ENCODE measurements around the gene RNF207.

Gene RNF207

DNA sequence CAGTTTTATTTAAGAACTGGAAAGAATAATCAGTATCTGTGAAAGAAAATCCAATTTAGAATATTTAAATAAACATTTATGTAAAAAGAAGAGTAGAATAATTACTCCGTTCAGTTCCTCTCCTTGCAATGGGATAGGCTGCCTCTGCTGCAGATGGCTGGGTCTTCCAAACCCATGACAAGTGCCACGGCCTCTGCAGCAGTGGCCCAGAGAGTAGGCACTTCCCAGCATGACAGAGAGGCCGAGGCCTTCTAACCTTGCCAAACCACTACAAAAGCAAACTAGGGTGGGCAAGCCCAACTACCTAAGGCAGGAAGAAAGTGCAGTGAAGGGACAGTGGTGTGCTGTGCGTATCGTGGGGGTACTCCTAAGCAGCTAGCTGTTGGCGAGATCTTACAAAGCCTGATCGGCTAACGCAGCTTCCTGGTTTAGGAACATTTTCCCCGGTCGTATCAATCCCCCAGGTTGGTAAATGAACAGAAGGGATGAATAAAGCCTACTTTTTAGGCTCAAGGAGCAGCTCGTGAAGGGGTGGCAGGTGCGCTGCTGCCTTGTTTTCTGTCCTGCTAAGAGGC is 15.4 kb downstream of the RNF207 start:
- no peaks in the 10 kb centered on the region for H3K9me3 ChIP-seq (ENCODE audit: control insufficient read depth, low read length)
- no peak overlapping the region for H3K4me3 ChIP-seq (ENCODE audit: low read depth, low read length)
- no peak overlapping the region for H3K9ac ChIP-seq
- no peaks in the 10 kb centered on the region for H3K4me1 ChIP-seq
- no peaks in the 10 kb centered on the region for H3K79me2 ChIP-seq
- H3K27ac ChIP-seq, result no peak overlapping the region
- no peaks in the 10 kb centered on the region for H3K36me3 ChIP-seq (ENCODE audit: control insufficient read depth, insufficient read depth, low read length)
- H3K4me2 ChIP-seq (ENCODE audit: low read length), result no peak overlapping the region
- TF ChIP-seq, protein P1, sequence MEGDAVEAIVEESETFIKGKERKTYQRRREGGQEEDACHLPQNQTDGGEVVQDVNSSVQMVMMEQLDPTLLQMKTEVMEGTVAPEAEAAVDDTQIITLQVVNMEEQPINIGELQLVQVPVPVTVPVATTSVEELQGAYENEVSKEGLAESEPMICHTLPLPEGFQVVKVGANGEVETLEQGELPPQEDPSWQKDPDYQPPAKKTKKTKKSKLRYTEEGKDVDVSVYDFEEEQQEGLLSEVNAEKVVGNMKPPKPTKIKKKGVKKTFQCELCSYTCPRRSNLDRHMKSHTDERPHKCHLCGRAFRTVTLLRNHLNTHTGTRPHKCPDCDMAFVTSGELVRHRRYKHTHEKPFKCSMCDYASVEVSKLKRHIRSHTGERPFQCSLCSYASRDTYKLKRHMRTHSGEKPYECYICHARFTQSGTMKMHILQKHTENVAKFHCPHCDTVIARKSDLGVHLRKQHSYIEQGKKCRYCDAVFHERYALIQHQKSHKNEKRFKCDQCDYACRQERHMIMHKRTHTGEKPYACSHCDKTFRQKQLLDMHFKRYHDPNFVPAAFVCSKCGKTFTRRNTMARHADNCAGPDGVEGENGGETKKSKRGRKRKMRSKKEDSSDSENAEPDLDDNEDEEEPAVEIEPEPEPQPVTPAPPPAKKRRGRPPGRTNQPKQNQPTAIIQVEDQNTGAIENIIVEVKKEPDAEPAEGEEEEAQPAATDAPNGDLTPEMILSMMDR (IDR thresholded peaks at IDR 0.05), result no peak
- H2AFZ ChIP-seq, result no peak overlapping the region
- H3K27me3 ChIP-seq (ENCODE audit: control insufficient read depth, insufficient read depth, low read length), result no peaks in the 10 kb centered on the region

DNA sequence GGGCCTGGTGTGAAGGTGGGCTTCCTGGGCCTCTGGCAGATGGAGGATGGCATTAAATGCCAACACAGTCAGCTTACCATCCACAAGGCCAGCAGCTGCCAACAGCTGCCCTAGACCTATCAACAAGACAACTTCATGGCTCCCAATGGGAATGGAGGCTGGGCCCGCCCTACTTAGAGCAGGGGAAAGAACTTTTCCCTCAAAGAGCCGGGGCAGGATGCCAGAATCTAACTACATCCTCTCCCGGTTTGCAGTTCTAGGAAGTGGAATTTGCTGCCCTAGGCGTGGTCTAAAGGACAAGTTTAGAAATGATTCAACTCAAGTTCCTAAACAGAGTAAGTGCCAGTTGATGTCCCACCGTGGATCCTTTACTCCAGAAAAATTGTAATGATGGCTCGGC is 16.7 kb downstream of the RNF207 start:
- Histone ChIP-seq H3K27ac (peak overlapping the region; percentile 60), H3K36me3 (ENCODE audit: control insufficient read depth, insufficient read depth, low read length) (no peaks in the 10 kb centered on the region), H3K9me3 (ENCODE audit: control insufficient read depth, low read length) (no peaks in the 10 kb centered on the region), H3K27me3 (ENCODE audit: control insufficient read depth, insufficient read depth, low read length) (no peaks in the 10 kb centered on the region), H3K79me2 (no peaks in the 10 kb centered on the region), H3K4me3 (ENCODE audit: low read depth, low read length) (no peak overlapping the region), H2AFZ (no peak overlapping the region), H3K4me2 (ENCODE audit: low read length) (no peak overlapping the region), H3K9ac (no peak overlapping the region), H3K4me1 (no peaks in the 10 kb centered on the region)
- TF ChIP-seq, protein P1 (IDR thresholded peaks at IDR 0.05), result no peak

DNA sequence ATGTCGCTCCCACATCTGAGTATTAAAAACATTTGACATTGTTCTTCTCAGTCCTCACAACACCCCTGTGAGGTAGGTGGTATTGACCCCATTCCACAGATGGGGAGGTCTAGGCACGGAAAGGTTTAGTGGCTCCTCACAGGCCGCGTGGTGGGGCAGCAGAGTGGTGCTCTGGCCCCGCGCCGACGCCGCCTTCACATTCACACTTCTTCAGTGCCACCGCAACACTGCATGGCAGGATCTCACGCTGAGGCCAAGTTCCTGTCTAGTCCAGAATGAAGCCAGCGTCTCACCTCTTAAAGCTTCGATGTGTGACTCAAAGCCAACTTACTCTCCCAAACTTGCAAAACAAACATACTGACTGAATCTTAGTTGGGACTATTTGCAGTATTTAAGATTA is 17.7 kb downstream of the RNF207 start:
- H3K9me3 ChIP-seq (ENCODE audit: control insufficient read depth, low read length), result no peaks in the 10 kb centered on the region
- no peaks in the 10 kb centered on the region for H3K36me3 ChIP-seq (ENCODE audit: control insufficient read depth, insufficient read depth, low read length)
- no peak overlapping the region for H2AFZ ChIP-seq
- H3K4me1 ChIP-seq, result no peaks in the 10 kb centered on the region
- H3K27me3 ChIP-seq (ENCODE audit: control insufficient read depth, insufficient read depth, low read length), result no peaks in the 10 kb centered on the region
- no peak overlapping the region for H3K4me3 ChIP-seq (ENCODE audit: low read depth, low read length)
- H3K9ac ChIP-seq, result no peak overlapping the region
- H3K79me2 ChIP-seq, result no peaks in the 10 kb centered on the region
- TF ChIP-seq, protein P1 (IDR thresholded peaks at IDR 0.05), result no peak
- H3K4me2 ChIP-seq (ENCODE audit: low read length), result no peak overlapping the region
- no peak overlapping the region for H3K27ac ChIP-seq

DNA sequence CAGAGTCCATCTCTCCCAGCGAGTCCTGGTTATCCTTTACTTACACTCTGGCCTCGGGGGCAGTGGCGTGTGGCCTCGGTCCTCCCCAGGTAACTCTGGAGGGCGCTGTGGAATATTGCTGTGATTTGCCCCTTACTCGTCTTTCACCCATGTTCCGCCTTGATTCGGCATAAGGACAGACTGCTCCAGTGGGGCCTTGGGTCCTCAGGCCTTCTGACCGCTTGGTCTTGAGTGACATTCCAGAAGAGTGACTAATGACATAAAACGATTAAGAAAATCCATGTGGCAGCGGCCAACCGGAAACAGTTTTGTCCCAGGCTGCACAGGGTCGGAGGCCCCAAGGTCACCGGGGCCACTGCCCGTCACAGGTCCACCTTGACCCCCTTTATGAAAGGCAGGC is 18.8 kb downstream of the RNF207 start:
- Histone ChIP-seq H3K36me3 (ENCODE audit: control insufficient read depth, insufficient read depth, low read length) (no peaks in the 10 kb centered on the region), H3K79me2 (no peaks in the 10 kb centered on the region), H3K4me2 (ENCODE audit: low read length) (no peak overlapping the region), H3K9me3 (ENCODE audit: control insufficient read depth, low read length) (no peaks in the 10 kb centered on the region), H2AFZ (no peak overlapping the region), H3K9ac (no peak overlapping the region), H3K27me3 (ENCODE audit: control insufficient read depth, insufficient read depth, low read length) (no peaks in the 10 kb centered on the region), H3K4me1 (no peaks in the 10 kb centered on the region), H3K27ac (no peak overlapping the region), H3K4me3 (ENCODE audit: low read depth, low read length) (no peak overlapping the region)
- TF ChIP-seq, protein P1 (IDR thresholded peaks at IDR 0.05), result no peak

DNA sequence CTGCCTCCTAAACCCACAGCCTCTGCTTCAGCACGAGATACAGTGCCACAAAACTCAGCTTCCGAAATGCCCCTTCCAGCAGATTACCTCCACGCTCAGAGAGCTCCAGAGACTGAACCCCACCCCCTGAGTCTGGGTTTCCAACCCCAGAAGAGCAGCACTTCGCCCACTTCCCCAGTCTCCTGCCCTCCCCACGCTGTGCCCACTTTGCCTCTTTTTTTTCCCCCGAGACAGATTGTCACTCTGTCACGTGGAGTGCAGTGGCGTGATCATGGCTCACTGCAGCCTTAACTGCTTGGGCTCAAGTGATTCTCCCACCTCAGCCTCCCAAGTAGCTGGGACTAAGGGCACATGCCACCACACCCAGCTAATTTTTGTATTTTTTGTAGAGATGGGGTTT is 19.7 kb downstream of the RNF207 start:
- Histone ChIP-seq H3K79me2 (no peaks in the 10 kb centered on the region), H3K36me3 (ENCODE audit: control insufficient read depth, insufficient read depth, low read length) (no peaks in the 10 kb centered on the region), H3K27ac (no peak overlapping the region)

More for the DNA sequence above, 19.7 kb downstream of the RNF207 start:
- no peaks in the 10 kb centered on the region for H3K27me3 ChIP-seq (ENCODE audit: control insufficient read depth, insufficient read depth, low read length)
- no peak overlapping the region for H3K9ac ChIP-seq
- no peaks in the 10 kb centered on the region for H3K9me3 ChIP-seq (ENCODE audit: control insufficient read depth, low read length)
- H3K4me1 ChIP-seq, result no peaks in the 10 kb centered on the region
- no peak overlapping the region for H3K4me3 ChIP-seq (ENCODE audit: low read depth, low read length)
- no peak overlapping the region for H2AFZ ChIP-seq
- no peak overlapping the region for H3K4me2 ChIP-seq (ENCODE audit: low read length)
- TF ChIP-seq, protein P1 (IDR thresholded peaks at IDR 0.05), result no peak
